Colonic mucosa (tissue), 4 donors: Measurements from ENCODE around the gene POLD2. TPM values are rescaled to one million over a fixed set of nuclear protein-coding genes. Genes with fewer than 3 reads are reported as not detected.

Experiments
- DNase-seq: peaks from one replicate; pipeline ENCODE4 v3.0.0-alpha.2; 2020
- H3K27ac ChIP-seq: fragments of 200-600 bp; one replicate; pipeline ENCODE4 v1.8.0; 2021
- H3K27me3 ChIP-seq: fragments of 200-600 bp; one replicate; pipeline ENCODE4 v1.8.0; 2021
- H3K36me3 ChIP-seq: fragments of 200-600 bp; one replicate; pipeline ENCODE4 v1.8.0; 2021
- H3K4me1 ChIP-seq: fragments of 200-600 bp; one replicate; pipeline ENCODE4 v1.8.0; 2021; ENCODE audit warnings: mild to moderate bottlenecking
- H3K4me3 ChIP-seq: fragments of 200-600 bp; one replicate; pipeline ENCODE4 v1.8.0; 2021
- H3K9ac ChIP-seq, 2 donors: one replicate each; pipeline ENCODE4 v1.7.0; 2013; ENCODE audit warnings: control low read depth in 2 of 2, low read depth in 2 of 2, low read length in 2 of 2
- H3K9me3 ChIP-seq: fragments of 200-600 bp; one replicate; pipeline ENCODE4 v1.8.0; 2021
- intact Hi-C: fragments of 100-400 bp; cut with DNase I; formaldehyde crosslinking; loops from one replicate; pipeline ENCODE4 v1.14.1; 2022
- total RNA-seq, 2 donors: library from RNA; stranded (reverse); fragmentation: NEBNext Ultra II Directional in 1 of 2; extraction: Animal tissue kit (Norgen Biotek cat#: 25700) in 1 of 2; gene quantifications; one replicate each; pipeline ENCODE4 v1.2.1, GENCODE V29; 2021
- TF ChIP-seq, protein P1 (sequence below): fragments of 200-600 bp; IDR thresholded peaks from one replicate; pipeline ENCODE4 v1.8.0; 2022; ENCODE audit warnings: antibody characterized with exemption, mild to moderate bottlenecking
- donor health status: healthy.
- donor health status: DM: no; HTN: no; CAD: no.
- donor health status: DM: no; HTN: no; CAD: no.

The POLD2 gene
- total RNA-seq, 2 donors from 2014 or later, result 54.8 to 161 TPM

DNA sequence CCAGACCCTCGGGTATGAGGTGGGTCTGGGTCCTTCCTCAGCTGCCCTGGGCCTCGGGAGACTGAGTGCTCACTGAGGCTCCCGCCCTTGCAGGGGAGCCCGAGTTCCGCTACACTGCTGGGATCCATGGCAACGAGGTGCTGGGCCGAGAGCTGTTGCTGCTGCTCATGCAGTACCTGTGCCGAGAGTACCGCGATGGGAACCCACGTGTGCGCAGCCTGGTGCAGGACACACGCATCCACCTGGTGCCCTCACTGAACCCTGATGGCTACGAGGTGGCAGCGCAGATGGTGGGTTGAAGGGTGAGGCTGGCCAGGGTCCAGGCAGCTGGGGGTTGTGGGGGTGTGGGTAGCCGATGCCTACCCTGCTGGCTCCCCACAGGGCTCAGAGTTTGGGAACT, 11.6 kb downstream of the POLD2 start:
- Histone ChIP-seq H3K27ac (no peak overlapping the region), H3K9me3 (no peaks in the 10 kb centered on the region), H3K9ac (no peak overlapping the region), H3K4me1 (no peaks in the 10 kb centered on the region), H3K36me3 (no peaks in the 10 kb centered on the region), H3K27me3 (no peaks in the 10 kb centered on the region), H3K4me3 (no peak overlapping the region)
- TF ChIP-seq, protein P1, sequence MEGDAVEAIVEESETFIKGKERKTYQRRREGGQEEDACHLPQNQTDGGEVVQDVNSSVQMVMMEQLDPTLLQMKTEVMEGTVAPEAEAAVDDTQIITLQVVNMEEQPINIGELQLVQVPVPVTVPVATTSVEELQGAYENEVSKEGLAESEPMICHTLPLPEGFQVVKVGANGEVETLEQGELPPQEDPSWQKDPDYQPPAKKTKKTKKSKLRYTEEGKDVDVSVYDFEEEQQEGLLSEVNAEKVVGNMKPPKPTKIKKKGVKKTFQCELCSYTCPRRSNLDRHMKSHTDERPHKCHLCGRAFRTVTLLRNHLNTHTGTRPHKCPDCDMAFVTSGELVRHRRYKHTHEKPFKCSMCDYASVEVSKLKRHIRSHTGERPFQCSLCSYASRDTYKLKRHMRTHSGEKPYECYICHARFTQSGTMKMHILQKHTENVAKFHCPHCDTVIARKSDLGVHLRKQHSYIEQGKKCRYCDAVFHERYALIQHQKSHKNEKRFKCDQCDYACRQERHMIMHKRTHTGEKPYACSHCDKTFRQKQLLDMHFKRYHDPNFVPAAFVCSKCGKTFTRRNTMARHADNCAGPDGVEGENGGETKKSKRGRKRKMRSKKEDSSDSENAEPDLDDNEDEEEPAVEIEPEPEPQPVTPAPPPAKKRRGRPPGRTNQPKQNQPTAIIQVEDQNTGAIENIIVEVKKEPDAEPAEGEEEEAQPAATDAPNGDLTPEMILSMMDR, result no peak
- intact Hi-C loops, result no loop called here
- DNase-seq, result no peak

DNA sequence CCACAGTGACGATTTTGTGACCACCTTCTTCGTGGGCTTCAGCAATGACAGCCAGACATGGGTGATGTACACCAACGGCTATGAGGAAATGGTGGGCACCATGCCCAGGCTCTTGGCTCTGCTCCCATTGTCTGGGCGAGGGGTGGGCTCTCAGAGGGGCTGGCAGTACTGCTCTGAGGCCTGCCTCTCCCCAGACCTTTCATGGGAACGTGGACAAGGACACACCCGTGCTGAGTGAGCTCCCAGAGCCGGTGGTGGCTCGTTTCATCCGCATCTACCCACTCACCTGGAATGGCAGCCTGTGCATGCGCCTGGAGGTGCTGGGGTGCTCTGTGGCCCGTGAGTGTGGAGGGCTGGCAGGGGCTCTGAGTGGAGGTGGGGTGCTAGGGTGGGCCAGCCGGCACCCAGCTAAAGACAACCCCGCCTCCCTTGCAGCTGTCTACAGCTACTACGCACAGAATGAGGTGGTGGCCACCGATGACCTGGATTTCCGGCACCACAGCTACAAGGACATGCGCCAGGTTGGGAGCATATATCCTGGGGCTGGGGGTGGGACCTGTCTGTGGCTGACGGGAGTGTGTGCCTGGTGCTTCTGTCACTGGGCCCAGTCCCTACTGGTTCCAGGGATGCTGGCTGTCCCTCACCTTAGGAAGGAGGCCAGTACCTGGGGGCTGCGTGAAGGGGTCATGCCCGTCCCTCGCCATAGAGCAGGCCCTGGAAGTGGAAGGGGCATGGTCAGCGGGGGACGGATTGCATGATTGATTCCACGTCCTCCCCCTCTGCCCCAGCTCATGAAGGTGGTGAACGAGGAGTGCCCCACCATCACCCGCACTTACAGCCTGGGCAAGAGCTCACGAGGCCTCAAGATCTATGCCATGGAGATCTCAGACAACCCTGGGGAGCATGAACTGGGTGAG, 12.4 kb downstream of the POLD2 start:
- H3K27ac ChIP-seq, result no peak overlapping the region
- no peaks in the 10 kb centered on the region for H3K27me3 ChIP-seq
- TF ChIP-seq, protein P1, result no peak
- intact Hi-C loops, result no loop called here
- H3K36me3 ChIP-seq, result no peaks in the 10 kb centered on the region
- no peaks in the 10 kb centered on the region for H3K4me1 ChIP-seq
- H3K9ac ChIP-seq, result no peak overlapping the region
- H3K4me3 ChIP-seq, result no peak overlapping the region
- DNase-seq, result no peak
- no peaks in the 10 kb centered on the region for H3K9me3 ChIP-seq

DNA sequence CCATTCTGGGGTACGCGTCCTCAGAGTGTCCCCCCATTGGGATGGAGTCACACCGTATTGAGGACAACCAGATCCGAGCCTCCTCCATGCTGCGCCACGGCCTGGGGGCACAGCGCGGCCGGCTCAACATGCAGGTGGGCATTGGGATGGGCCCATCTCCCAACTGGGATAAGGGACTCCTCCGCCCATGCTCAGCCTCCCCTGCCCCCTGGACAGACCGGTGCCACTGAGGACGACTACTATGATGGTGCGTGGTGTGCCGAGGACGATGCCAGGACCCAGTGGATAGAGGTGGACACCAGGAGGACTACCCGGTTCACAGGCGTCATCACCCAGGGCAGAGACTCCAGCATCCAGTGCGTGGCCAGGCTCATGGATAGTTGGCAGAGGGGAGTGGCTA, 13.4 kb downstream of the POLD2 start:
- Histone ChIP-seq H3K9ac (no peak overlapping the region), H3K4me3 (no peak overlapping the region), H3K27me3 (peaks cover 2% of the 10 kb centered on the region), H3K4me1 (no peaks in the 10 kb centered on the region), H3K36me3 (no peaks in the 10 kb centered on the region), H3K9me3 (no peaks in the 10 kb centered on the region), H3K27ac (no peak overlapping the region)
- TF ChIP-seq, protein P1, result no peak
- intact Hi-C loops, result no loop called here
- no peak for DNase-seq

DNA sequence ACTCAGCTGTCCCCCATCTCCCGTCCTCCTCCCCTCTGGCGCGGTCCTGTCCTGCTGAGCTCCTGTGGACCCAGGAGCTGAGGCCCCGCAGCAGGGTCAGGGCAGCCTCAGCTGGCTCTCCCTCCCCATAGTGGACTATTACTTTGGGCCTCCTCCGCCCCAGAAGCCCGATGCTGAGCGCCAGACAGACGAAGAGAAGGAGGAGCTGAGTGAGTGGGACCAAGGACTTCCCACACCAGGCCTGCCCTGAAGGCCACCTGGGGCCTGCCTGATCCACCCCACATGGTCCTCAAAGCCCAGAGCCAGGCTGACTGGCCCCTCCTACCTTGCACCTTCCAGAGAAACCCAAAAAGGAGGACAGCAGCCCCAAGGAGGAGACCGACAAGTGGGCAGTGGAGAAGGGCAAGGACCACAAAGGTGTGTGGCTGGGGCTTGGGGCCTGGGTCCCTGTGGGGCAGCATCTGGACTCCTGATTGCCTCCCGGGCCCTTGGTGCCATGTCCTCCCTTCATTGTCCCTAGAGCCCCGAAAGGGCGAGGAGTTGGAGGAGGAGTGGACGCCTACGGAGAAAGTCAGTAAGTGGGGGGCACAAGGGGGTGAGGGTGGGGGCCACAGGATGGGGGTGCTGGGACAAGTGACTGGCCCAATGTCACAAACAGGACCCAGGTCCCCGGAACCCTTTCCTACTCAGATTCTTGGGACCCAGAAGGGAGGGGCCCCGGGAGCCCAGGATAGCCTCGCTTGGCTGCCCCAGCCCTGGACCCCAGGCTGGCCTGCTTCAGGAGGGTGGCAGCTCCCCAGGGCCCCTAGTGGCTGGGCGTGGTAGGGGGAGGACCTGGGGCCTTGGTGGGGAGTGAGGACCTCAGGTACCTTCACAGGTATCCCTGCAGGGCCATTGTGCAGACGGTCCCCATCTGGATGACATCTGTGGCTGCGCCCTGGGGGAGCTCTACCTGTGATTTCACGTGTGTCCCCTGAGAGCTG, 14.3 kb downstream of the POLD2 start:
- no peak for DNase-seq
- TF ChIP-seq, protein P1, result no peak
- Histone ChIP-seq H3K9me3 (no peaks in the 10 kb centered on the region), H3K4me3 (no peak overlapping the region), H3K9ac (no peak overlapping the region), H3K27ac (no peak overlapping the region), H3K36me3 (no peaks in the 10 kb centered on the region), H3K4me1 (no peaks in the 10 kb centered on the region), H3K27me3 (peaks cover 7% of the 10 kb centered on the region)
- intact Hi-C loops, result no loop called here

DNA sequence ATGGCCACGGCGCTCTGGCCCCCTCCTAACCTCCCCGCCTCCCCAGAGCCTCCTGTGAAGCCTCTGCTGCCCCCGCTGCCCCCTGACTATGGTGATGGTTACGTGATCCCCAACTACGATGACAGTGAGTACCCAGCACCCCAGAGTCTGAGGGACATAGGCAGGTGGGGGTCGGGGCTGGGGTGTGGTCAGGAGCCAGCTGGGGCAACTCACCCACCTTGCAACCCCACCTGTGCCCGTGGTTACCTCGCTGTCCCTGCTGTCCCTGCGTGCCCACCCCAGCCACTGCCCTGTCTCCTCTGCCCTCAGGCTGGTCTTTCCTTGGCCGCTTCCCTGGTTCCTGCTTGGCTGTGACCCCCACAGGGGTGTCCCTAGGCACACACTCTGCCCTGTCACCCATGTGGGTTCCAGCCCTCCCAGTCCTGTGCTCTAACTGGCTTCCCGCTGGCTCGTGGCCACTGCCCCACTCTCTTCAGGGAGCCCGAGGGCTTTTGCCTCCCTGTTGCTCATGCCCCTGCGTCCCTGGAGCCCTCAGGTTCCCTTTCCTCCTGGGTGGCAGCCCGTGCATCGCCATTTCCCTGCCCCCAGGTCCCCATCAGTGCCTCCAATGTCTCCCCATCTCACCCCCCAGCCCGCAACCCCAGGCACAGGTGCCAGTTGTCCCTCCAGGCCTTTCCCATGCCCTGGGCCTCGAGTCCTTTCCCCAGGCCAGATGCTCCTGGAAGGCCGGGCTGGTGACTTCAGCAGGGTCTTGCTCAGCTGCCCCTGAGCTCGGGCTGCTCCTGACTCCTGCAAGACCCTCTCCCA, 15.2 kb downstream of the POLD2 start:
- no peaks in the 10 kb centered on the region for H3K9me3 ChIP-seq
- DNase-seq, result no peak
- intact Hi-C loops, result no loop called here
- TF ChIP-seq, protein P1, result no peak
- no peaks in the 10 kb centered on the region for H3K36me3 ChIP-seq
- peaks cover 11% of the 10 kb centered on the region for H3K27me3 ChIP-seq
- no peak overlapping the region for H3K27ac ChIP-seq
- no peak overlapping the region for H3K4me3 ChIP-seq
- no peaks in the 10 kb centered on the region for H3K4me1 ChIP-seq
- no peak overlapping the region for H3K9ac ChIP-seq
